NCI-H1105 (cell line): Measurements from ENCODE around the gene RBM10.

Experiments
- DNase-seq: peaks from one replicate; lab custom pipeline; 2025; lab: John Stamatoyannopoulos, UW

Gene RBM10

GRCh38 chrX:47176101-47176740 lies 31.2 kb downstream of the RBM10 start:
- no peak for DNase-seq

DNA sequence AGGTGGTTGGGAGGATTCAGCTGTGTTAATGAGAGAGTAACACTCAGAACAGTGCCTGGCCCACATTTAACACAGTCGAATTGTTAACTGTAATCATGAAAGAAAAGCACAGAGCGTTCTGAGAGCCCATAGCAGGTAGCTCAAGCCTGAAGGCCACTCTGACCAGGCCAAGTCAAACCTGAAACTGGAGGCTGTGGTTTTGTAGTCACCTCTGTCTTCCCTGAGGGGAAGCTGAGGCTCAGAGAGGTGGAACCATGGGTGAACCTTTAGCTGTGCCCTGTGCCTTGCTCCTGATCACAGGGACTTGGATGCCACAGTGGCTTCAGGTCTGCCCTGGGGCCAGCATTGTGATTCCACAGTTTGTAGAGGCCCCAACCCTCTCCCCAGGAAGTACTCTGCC lies 32.1 kb downstream of the RBM10 start:
- DNase-seq = no peak

DNA sequence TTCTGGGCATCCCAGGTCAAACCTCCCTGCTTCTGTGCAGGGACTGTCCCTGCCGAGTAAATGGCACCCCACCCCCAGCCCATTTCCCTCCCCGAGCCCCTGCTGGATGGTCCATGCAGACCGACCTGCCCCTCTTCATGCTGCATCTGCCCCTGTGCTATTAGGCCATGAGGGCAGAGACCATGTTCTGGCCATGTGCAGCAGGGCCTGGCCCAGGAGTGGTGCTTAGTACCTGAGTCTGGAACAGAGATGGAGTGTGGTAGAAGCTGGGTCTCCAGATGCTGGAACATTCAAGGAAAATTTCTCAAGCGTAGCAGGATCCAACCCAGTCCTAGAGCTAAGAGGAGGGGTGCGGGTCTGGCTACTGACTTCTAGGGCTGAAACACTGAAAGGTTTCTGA lies 33.3 kb downstream of the RBM10 start:
- no peak for DNase-seq

- DNase-seq = no peak
These were observed 34.4 kb downstream of the RBM10 start for GRCh38 chrX:47179221-47179927.

DNA sequence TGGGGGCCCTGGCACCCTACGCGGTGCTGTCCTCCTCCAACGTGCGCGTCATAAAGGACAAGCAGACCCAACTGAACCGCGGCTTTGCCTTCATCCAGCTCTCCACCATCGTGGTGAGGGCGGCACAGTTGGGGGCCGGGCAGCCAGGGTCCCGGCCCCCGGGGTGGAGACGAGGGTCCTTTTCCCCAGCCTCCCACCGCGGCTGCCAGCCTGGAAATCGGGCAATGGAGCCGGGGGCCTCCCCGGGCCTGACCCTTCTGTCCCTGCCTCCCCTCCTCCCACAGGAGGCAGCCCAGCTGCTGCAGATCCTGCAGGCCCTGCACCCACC lies 34.9 kb downstream of the RBM10 start:
- DNase-seq = no peak

- no peak for DNase-seq
These were observed 35.3 kb downstream of the RBM10 start for GRCh38 chrX:47180346-47180745.

DNA sequence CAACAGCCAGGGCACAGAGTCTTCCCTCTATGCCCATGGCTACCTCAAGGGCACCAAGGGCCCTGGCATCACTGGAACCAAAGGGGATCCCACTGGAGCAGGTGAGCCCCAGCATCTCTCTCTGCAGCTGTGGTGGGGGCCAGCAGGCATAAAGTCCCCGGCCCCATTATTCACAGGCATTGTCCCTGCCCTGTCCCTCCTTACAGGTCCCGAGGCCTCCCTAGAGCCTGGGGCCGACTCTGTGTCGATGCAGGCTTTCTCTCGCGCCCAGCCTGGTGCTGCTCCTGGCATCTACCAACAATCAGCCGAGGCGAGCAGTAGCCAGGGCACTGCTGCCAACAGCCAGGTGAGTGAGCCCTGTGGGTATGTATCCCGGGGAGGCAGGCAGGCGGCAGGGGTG lies 36.3 kb downstream of the RBM10 start:
- no peak for DNase-seq

GRCh38 chrX:47182106-47182700 lies 37.2 kb downstream of the RBM10 start:
- DNase-seq = no peak

DNA sequence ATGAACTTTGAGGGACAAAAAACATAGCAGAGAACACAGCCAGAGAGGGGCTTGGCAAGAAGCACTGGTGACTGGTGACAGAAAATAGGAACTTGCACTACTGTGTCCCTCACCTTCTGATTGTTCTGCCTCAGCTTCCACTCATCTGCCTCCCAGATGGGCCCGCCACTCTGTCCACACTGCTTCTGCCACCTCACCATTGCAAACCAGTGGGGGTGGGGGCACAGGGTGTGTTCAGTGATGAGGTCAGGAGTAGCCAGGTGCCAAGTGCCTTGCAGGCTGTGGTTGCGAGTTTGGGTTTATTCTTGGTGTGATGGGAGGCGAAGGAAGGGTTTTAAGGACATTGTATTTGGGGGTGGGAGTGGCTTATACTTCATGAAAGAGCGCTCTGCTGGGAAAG lies 39.5 kb downstream of the RBM10 start:
- no peak for DNase-seq

GRCh38 chrX:47185241-47185640 lies 40.2 kb downstream of the RBM10 start:
- no peak for DNase-seq

DNA sequence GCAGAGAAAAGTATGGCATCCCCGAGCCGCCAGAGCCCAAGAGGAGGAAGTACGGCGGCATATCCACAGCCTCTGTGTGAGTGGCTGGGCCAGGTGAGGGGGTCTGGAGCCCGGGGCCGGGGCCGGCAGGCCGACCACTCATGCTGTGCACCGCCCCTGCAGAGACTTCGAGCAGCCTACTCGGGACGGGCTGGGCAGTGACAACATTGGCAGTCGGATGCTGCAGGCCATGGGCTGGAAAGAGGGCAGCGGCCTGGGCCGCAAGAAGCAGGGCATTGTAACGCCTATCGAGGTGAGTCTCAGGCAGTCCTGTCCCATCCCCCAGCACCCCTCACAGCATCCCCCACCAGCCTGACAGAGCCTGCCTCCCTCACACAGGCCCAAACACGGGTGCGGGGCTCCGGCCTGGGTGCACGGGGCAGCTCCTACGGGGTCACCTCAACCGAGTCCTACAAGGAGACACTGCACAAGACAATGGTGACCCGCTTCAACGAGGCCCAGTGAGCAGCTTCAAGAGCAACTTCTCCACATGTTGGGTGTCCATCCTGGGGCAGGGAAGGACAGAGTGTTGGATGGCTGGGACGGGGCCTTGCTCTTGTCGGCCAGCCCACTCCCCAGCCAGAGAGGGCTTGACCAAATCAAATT lies 41.2 kb downstream of the RBM10 start:
- no peak for DNase-seq

DNA sequence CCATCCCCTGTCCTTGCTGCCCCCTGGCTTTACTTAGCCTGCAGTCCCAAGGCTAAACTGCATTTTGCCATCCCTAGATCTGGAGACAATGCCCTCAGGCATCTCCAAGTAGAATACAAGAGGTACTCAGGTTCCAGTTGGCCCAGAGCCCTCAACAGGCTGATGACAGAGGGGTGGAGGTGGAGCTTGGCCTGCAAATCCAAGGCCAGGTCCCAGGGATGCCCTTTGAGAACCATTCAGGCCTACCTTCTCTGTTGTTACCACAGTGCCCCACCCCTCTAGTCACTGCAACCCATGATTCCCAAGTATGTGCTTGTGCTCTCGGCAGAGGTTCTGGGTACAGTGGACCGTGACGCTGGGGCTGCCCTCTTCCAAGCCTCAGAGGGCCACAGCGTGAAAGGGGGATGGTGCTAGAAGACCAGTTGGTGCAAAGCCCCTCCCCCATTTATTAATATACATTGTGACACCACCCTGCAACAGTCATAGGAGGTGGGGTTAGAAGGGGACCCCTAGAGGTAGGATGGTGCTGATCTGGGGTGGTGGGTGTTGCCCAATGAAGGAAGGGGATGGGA lies 42.2 kb downstream of the RBM10 start:
- DNase-seq = no peak

DNA sequence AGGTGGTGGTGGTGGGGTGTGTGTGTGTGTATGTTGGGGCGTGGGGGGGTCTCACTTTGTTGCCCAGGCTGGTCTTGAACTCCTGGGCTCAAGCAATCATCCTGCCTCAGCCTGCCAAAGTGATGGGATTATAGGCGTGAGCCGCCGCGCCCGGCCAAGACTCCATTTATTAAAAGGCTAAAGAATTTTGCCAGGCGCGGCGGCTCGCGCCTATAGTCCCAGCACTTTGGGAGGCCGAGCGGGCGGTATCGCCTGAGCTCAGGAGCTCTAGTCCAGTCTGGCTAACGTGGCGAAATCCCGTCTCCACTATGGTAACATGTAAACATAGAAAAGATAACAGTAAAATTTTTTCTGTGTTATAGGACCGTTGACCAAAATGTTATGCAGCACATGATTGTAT lies 44.9 kb downstream of the RBM10 start:
- no peak for DNase-seq

DNA sequence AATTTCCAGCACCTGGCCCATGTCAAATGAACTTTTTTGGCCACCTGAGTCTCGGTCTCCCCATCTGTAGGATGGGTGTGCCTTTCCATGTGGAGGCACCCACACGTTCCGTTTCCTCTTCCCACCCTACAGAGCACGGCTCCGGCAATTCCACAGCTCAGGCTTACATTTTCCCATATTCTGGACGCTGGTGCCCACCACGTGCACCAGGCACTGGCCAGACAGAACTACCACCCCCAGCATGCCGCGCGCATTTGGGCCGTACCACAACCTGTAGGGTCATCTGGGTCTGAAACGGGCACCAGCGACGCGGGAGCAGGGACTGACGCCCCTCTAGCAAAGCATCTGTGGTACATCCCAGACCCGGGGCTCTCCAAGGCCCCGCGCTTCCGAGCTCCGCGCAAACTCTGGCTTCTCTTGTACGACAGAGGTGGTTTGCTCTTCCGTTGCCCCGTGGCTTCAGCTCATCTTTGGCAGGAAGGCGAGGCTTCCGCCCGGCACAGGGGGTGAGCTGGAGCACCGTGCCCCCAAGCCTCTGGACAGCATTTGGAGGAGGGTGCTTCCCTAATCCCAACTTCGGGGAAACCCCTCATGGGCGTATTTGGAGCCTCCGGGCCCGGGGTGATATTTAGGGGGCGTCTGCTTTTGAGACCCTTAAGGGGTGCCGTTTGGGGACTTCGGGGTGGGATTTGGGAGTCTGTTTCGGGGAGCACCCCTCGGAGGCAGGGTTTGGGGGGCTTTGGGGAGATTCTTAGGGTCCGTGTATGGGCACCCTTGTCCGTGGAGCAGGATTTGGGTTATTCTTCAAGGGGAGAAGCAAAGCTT lies 45.6 kb downstream of the RBM10 start:
- peak; percentile 83 for DNase-seq

DNA sequence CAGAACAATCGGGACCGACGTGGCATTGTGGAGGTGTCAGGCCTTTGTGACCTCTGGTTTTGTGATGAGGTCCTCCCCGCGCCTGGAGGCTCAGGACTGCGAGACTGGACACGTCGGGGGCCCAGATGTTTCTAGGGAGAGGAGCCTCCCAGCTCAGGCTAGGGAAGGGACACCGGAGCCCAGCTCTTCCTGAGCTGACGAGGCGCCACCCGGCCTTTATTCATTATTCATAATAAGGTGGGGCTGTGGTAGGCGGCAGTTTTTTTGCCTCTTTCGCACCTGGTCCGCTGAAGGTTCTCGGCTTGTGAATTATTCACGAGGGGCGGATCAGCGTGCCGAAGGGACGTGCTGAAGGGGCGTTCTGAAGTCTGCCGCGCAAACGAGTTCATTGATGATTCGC lies 46.3 kb downstream of the RBM10 start:
- DNase-seq = no peak

DNA sequence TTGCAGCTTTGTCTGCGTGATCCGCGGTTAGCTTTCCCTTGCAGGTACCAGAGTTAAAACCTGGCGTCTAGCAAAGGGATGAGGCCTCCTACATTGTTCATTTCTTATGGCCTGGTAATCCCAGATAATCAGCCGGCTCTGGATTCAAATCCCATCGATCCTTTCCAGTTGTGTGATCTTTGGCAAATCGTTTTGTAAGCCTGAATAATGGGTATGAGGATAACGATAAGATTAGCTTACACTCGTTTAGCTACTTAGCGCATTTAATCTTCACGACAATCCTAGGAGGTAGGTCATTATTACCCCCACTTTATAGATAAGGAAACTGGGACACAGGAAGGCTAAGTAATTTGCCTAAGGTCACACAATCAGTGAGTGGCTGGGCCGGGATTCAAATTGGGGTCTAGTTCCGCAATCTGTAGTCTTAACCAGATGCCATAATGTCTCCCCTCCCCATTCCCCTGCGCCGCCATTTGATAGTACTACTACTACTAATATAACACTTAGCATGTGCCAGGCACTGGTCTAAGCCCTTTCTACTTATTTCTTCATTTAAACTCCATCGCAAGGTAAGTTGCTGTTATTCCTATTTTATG lies 46.9 kb downstream of the RBM10 start:
- DNase-seq = no peak

DNA sequence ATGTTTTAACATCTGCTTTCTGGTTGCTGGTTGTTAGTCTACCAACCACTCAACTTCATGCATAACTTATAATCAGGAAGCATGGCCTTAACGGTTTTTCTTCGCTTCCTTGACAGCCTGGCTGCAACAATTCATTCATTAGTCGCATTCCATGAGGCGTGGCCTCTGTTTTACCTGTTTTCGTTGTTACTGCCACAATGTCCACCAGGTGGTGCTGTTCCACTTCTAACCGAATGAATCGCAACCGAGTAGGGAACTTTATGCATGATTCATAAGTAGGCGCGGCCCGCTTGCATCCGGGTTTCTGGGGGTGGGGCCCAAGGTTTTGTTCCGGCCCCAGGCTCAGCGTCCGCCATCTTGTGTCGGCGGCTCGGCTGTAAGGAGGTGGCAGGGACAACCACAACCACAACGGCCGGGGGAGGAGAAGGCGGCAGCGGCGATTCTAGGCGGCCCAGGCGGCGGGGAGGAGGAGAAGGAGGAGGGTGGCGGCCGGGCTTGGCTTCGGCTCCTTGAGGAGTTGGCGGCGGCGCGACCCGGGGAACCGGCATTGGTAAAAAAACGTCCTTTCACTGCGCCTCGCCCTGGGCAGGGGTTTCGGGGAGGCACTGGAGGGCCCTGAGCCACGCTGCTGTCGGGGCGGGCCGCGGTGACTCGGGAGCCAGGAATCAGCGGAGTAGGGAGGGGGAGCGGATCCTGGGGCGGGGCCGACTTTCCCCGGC lies 48.6 kb downstream of the RBM10 start, which contains the start of gene UBA1:
UBA1 (plus strand) TSS at position 355 of the 719 bp plus-strand sequence. CDS start 4,974 bp downstream, outside the sequence.
- DNase-seq = peak; percentile 90

GRCh38 chrX:47194194-47194787 lies 49.3 kb downstream of the RBM10 start:
- no peak for DNase-seq

DNA sequence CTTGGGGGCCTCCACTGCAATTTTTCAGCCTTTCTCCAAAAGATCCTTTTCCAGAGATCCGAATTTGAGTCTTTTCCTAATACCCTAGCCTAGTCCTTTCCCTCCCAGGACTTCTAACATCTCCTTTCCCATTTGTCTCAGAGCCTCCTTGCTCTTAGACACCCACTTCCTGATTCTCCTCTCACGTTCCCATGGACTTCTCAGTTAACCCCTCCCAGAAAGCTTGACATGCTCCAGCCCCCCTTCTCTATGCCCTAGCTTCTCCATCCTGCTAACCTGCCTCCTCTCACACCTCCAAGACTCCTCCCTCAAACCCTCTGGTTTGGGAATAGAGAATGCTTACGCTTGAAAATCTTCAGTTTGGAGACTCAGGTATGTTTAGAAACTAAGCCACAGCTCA lies 51.1 kb downstream of the RBM10 start:
- DNase-seq = no peak

- no peak for DNase-seq
These were observed 52.5 kb downstream of the RBM10 start for GRCh38 chrX:47197526-47197925.
